Measurements from ENCODE around the gene SBF2. TPM values are rescaled to one million over a fixed set of nuclear protein-coding genes. Genes with fewer than 3 reads are reported as not detected.

Gene SBF2
- total RNA-seq, 2 donors from 2014 or later: 22.8 to 23.9 TPM

DNA sequence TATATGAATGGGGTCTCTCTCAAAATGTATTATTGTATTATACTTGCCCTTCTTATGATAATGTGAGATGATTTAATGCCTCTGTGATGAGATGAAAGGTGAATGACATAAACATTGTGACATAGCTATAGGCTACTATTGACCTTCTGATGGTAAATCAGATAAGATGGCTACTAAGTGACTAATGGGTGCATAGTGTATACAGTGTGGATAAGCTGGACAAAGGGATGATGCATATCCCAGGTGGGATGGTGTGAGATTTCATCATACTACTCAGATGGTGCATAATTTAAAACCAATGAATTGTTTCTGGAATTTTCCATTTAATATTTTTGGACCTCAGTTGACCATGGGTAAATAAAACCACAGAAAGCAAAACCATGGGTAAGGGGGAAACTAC, 243.5 kb downstream of the SBF2 start:
- Histone ChIP-seq H3K36me3 (no peaks in the 10 kb centered on the region), H3K4me3 (no peak overlapping the region), H3K27ac (no peak overlapping the region), H3K4me1 (no peaks in the 10 kb centered on the region), H3K9me3 (peaks cover 0 to 8% of the 10 kb centered on the region in 2 donors), H3K27me3 (no peaks in the 10 kb centered on the region)
- no peak for DNase-seq (ENCODE audit: low spot score)
- TF ChIP-seq, protein P1, sequence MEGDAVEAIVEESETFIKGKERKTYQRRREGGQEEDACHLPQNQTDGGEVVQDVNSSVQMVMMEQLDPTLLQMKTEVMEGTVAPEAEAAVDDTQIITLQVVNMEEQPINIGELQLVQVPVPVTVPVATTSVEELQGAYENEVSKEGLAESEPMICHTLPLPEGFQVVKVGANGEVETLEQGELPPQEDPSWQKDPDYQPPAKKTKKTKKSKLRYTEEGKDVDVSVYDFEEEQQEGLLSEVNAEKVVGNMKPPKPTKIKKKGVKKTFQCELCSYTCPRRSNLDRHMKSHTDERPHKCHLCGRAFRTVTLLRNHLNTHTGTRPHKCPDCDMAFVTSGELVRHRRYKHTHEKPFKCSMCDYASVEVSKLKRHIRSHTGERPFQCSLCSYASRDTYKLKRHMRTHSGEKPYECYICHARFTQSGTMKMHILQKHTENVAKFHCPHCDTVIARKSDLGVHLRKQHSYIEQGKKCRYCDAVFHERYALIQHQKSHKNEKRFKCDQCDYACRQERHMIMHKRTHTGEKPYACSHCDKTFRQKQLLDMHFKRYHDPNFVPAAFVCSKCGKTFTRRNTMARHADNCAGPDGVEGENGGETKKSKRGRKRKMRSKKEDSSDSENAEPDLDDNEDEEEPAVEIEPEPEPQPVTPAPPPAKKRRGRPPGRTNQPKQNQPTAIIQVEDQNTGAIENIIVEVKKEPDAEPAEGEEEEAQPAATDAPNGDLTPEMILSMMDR (IDR thresholded peaks at IDR 0.05): no peak

DNA sequence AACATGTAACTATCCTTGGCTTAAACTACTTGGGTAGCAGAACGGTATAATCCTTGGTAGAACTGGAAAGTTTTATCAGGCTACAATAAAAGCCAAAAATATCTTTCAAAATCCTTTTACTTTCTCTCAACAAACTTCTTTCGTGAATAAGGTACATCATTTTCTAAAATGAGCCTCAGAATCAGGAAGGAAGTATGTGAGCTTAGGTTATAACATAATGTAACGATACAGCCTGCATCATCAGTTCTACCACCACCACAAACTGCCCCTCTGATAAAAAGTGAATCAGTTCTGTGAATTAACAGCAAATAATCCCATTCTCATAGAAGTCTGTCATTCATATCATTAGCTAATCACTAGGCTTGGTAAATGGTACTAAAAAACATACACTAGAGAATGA, 244.3 kb downstream of the SBF2 start:
- H3K4me1 ChIP-seq: no peaks in the 10 kb centered on the region
- H3K36me3 ChIP-seq: no peaks in the 10 kb centered on the region
- TF ChIP-seq, protein P1 (IDR thresholded peaks at IDR 0.05): no peak
- H3K9me3 ChIP-seq: peaks cover 0 to 17% of the 10 kb centered on the region in 2 donors
- no peak overlapping the region for H3K27ac ChIP-seq
- no peak overlapping the region for H3K4me3 ChIP-seq
- DNase-seq (ENCODE audit: low spot score): no peak
- no peaks in the 10 kb centered on the region for H3K27me3 ChIP-seq

DNA sequence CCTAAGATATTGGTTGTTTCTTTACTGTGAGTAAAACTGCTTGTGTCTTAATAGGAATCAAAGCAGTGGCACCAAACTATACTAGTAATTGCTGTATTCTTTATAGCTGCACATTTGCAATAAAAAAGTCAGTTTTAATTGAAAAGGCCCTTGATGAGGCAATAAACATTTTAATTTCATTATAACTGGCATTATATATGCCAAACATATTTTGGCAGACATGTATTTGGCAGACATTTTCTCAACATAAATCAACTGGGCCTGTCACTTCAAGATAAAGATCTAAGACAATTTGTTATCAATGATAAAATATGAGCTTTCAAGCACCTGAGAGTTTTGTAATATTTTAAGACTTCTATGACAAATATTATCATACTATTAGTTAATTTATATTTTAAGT, 245.7 kb downstream of the SBF2 start:
- TF ChIP-seq, protein P1 (IDR thresholded peaks at IDR 0.05): no peak
- Histone ChIP-seq H3K4me3 (no peak overlapping the region), H3K4me1 (no peaks in the 10 kb centered on the region)

DNA sequence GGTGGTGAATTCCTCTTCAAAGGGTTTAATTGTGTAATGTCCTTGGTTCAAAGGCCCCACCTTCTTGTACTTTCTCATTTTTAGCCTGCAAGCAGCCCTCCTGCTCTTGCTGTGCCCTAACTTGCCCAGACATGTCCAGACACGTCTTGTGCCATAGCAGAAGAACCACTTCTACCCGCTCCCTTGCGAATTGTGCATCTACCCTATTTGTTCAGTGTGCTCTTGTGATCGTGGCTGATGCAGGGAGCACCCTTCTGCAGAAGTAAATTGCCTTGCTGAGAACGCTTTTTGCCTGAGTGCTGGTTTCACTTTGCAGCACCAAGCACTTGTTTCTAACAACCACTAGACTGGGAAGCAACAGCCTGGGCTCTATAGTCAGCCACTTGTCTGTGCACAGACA, 249.4 kb downstream of the SBF2 start:
- H3K4me1 ChIP-seq: peaks cover 0 to 5% of the 10 kb centered on the region in 2 donors
- peaks cover 5% of the 10 kb centered on the region for H3K36me3 ChIP-seq
- H3K4me3 ChIP-seq: no peak overlapping the region
- peaks cover 0 to 29% of the 10 kb centered on the region in 2 donors for H3K9me3 ChIP-seq
- H3K27ac ChIP-seq: no peak overlapping the region
- no peaks in the 10 kb centered on the region for H3K27me3 ChIP-seq
- TF ChIP-seq, protein P1 (IDR thresholded peaks at IDR 0.05): no peak
- no peak for DNase-seq (ENCODE audit: low spot score)

More for the DNA sequence above, 245.7 kb downstream of the SBF2 start:
- Histone ChIP-seq H3K9me3 (peaks cover 0 to 29% of the 10 kb centered on the region in 2 donors), H3K27ac (no peak overlapping the region), H3K36me3 (no peaks in the 10 kb centered on the region), H3K27me3 (no peaks in the 10 kb centered on the region)
- DNase-seq (ENCODE audit: low spot score): no peak

DNA sequence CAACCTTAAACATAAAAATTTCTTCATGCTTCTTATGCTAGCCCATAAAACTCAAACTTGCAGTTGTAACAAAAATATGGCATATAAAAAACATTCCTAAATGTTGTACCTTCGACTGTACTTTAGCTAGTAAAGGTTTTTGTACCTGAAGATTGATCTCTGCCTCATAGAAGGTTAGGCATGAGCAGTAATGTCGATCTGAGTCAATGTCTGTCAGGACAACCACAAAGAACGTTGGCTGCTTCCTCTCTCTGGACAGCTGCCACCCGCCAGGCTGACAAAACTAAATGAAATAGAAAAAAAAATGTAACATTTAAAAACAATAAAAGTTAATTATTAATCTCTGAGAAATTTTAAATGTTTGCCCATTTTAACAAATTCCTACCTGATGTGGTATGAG, 251.3 kb downstream of the SBF2 start:
- Histone ChIP-seq H3K27ac (no peak overlapping the region), H3K36me3 (peaks cover 5% of the 10 kb centered on the region), H3K4me3 (no peak overlapping the region), H3K4me1 (peaks cover 0 to 9% of the 10 kb centered on the region in 2 donors), H3K27me3 (no peaks in the 10 kb centered on the region), H3K9me3 (peaks cover 0 to 29% of the 10 kb centered on the region in 2 donors)
- TF ChIP-seq, protein P1 (IDR thresholded peaks at IDR 0.05): no peak
- no peak for DNase-seq (ENCODE audit: low spot score)

DNA sequence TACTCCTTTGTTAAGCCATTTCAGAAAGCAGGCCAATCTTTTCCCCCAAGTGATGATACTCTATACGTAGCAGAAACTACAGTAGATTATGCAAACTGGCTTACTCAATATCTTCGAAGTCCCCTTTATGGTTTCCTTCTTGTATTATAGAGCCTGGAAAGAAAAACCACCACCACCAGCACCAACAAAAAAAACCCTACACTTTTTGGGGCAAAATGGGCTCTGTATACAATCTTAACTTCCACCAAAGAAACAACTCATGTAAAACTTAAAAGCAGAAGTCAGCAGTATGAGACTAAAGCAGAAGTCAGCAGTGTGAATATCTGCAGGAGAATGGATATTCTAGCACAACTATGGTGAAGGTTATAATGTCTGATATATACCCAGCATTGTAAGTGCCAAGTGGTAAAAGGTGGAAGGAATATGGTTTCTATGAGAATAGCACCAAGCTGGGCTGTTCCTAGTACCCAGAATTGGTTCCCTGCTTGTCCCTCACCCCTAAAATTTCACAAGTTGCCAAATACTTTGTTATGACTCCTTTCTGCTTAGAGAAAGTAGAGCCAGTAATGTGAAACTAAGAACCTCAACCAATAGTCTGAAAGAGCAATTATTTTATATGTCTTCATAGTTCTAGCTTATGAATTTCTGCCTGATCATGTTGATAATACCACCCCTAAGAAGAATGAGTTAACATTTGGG, 252.1 kb downstream of the SBF2 start:
- Histone ChIP-seq H3K9me3 (peaks cover 0 to 29% of the 10 kb centered on the region in 2 donors), H3K4me1 (peaks cover 0 to 9% of the 10 kb centered on the region in 2 donors), H3K36me3 (peaks cover 5% of the 10 kb centered on the region), H3K4me3 (no peak overlapping the region), H3K27me3 (no peaks in the 10 kb centered on the region), H3K27ac (no peak overlapping the region)
- DNase-seq (ENCODE audit: low spot score): no peak
- TF ChIP-seq, protein P1 (IDR thresholded peaks at IDR 0.05): no peak
